Activated CD4-positive, alpha-beta T cell treated with anti-CD3 and anti-CD28 coated beads, Interleukin-2, amount 50 U/mL, for 16 hours (primary cell): ENCODE results near the gene MFAP3.

ENCODE experiments used
- DNase-seq: peaks from one replicate; pipeline ENCODE4 v3.0.0-alpha.2; 2020

The MFAP3 gene

DNA sequence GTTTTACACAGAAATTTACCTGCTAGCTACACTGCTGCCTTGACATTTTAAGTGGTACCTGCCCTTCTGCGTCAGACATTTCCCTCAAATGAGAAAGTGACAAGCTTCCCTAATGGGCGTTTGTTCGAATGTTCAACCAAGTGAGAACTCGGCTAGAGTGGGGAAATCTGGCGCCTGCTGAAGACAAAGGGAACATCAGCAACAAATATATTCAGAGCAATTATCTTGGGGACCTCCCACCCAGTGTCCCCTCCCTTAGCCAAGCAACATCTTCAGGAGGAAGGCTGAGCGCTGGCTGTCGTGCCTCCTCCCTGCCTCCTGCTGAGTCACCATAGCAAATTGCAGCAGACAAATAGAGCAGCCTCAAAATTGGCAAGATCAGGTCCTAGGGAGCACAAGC, 57.1 kb downstream of the MFAP3 start:
- DNase-seq: no peak

DNA sequence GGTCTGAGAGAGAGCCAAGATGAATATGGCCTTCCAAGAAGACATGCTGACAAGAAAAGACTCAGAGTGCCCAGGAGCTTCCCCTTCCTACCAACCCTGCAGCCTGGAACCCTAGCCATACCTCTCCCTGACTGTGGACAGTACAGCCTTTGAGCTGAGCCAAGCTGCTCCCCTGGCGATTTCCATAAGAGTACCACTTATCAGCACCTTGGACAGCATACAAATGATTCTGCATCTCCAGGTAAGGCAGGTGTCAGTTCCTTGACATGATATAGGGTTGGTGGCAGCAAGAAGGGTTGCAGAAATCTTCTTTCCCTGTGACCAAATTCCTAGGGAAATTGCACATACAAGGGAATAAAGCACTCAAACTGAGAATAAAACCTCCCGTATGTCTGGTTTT, 58.3 kb downstream of the MFAP3 start:
- no peak for DNase-seq

DNA sequence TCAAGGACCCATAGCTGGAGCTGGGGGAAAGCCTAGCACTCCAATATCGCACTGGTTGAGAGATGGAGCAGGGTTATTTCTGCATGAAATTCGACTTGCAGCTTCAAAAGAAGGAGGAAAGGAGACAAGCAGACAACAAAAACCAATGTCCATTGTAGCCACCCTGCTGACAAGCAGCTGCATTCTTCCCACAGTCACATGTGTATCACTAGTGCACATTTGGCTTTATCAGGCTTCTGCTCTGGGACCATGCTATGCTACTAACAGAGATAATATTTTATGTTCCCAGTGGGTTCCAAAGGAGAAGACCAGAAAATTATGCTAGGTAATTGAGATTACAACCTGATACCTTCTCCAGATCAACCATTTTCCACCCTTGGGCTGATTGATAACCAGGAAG, 59.7 kb downstream of the MFAP3 start:
- no peak for DNase-seq

DNA sequence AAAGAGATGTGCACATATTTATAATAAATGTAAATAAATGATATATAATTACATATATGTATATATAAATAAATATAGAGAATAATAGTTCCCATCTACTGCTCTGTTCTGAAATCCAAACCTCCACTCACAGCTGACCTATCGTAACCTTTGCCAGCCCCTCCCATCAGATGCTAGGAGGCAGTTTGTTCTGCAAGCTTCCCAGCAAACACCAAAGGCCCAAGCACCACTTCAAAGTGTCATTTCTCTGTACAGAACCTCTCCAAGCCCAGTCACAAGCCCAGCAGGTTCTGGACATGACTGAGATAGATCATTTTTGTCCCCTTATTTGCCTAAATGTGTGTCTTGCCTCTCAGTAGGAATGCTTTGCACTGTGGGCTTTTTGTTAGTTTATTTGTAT, 62.4 kb downstream of the MFAP3 start:
- DNase-seq: no peak

DNA sequence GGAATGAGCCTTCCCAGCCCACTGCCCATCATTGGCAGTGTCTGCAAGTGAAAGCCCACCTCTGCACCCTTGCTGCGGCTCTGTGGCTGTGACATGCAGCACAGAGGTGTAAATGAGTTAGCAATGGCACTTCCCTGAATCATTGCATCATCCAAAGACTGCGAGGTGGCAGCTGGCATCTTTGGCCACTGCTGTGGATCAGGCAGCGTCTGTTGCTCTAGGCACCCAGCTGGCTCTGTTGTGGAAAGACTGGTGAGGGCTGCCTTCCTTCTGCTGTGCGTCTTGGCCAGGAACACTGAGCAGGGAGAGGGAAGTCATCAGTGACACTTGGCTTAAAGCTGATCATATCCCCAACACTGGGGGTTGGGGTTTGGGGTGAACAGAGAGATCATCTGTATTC, 64.5 kb downstream of the MFAP3 start:
- no peak for DNase-seq
